SK-N-MC (cell line): ENCODE measurements around the gene PIK3CD.

Experiments
- EZH2 ChIP-seq: fragments of 200-600 bp; sonication (generic); IDR thresholded peaks from one replicate; pipeline ENCODE4 v1.6.1; 2017; ENCODE audit warnings: antibody characterized with exemption
- FOXP2 ChIP-seq: optimal IDR thresholded peaks from 2 replicates; pipeline ENCODE3; 2011; ENCODE audit warnings: mild to moderate bottlenecking, moderate library complexity; ENCODE audit not compliant: insufficient read depth; ENCODE audit errors: extremely low read length, control extremely low read depth
- POLR2AphosphoS5 ChIP-seq: IDR thresholded peaks from 2 replicates; pipeline ENCODE4 v1.6.1; 2012; ENCODE audit warnings: mild to moderate bottlenecking, low read depth, low read length, borderline replicate concordance

DNA sequence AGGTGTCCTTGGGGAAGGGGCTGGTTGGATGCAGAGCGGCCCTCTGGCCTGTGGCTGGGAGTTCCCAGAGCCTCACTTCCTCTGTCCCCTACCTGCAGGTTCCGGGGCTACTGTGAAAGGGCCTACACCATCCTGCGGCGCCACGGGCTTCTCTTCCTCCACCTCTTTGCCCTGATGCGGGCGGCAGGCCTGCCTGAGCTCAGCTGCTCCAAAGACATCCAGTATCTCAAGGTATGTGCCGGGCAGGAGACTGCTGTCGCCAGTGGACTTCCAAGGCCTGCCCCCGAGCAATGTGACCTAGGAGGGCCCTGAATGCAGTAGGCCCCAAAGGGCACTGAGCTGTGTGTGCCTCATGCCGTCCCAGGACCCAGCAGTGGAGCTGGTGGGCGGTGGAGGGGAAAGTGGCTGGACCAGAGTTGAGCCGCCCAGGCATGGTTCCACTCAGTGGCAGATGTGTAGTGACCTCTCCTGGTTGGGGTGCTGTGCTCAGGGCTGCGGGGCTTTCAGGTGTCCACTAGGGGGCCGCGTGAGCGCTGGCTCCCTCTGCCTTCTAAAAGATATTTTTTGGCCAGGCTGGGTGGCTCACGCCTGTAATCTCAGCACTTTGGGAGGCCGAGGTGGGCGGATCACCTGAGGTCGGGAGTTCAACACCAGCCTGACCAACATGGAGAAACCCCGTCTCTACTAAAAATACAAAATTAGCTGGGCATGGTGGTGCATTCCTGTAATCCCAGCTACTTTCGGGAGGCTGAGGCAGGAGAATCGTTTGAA, 73.4 kb downstream of the PIK3CD start:
- TF ChIP-seq EZH2, result no peak
- no peak for TF ChIP-seq POLR2AphosphoS5
- TF ChIP-seq FOXP2, result no peak
